WERI-Rb-1 (cell line): ENCODE data around the gene ADAMTSL3.
"Not testable (repeated sequence)": the region's sequence is repeated elsewhere in the genome, so short reads cannot be mapped to it uniquely, and the experiment has no call there.

Source experiments
- DNase-seq: peaks from one replicate; pipeline ENCODE4 v3.0.0-alpha.2; 2020
- H3K27ac ChIP-seq: fragments of 250-450 bp; sonication (Bioruptor Pico); 2 replicates; pipeline ENCODE4 v1.5.1; 2020; ENCODE audit warnings: mild to moderate bottlenecking, moderate library complexity
- H3K27me3 ChIP-seq: fragments of 250-450 bp; sonication (Bioruptor Pico); 2 replicates; pipeline ENCODE4 v1.5.1; 2021; ENCODE audit warnings: mild to moderate bottlenecking, low read depth, moderate library complexity; ENCODE audit not compliant: insufficient read depth, severe bottlenecking
- H3K36me3 ChIP-seq: fragments of 250-450 bp; sonication (Bioruptor Pico); 2 replicates; pipeline ENCODE4 v1.5.1; 2020; ENCODE audit warnings: mild to moderate bottlenecking, moderate library complexity
- H3K4me3 ChIP-seq: 2 replicates; pipeline ENCODE4 v1.5.1; 2011; ENCODE audit warnings: low read depth, mild to moderate bottlenecking, control low read depth, low read length
- H3K9me3 ChIP-seq: fragments of 250-450 bp; sonication (Bioruptor Pico); 2 replicates; pipeline ENCODE4 v1.5.1; 2021; ENCODE audit warnings: mild to moderate bottlenecking, moderate library complexity; ENCODE audit not compliant: severe bottlenecking
- CTCF ChIP-seq: IDR thresholded peaks from 2 replicates; pipeline ENCODE4 v1.5.1; 2011; ENCODE audit warnings: low read depth, mild to moderate bottlenecking, control low read depth, inconsistent platforms, low read length

Gene ADAMTSL3

GRCh38 chr15:83959477-83959876 is 305.6 kb downstream of the ADAMTSL3 start:
- no peaks in the 10 kb centered on the region for H3K36me3 ChIP-seq
- H3K27me3 ChIP-seq = no peaks in the 10 kb centered on the region
- no peak for DNase-seq
- H3K9me3 ChIP-seq = no peaks in the 10 kb centered on the region
- TF ChIP-seq CTCF = no peak
- H3K27ac ChIP-seq = no peak overlapping the region
- H3K4me3 ChIP-seq = no peak overlapping the region

- Histone ChIP-seq H3K4me3 (no peak overlapping the region), H3K27me3 (no peaks in the 10 kb centered on the region), H3K27ac (no peak overlapping the region), H3K9me3 (no peaks in the 10 kb centered on the region), H3K36me3 (no peaks in the 10 kb centered on the region)
- DNase-seq = no peak
- TF ChIP-seq CTCF = no peak
Observed at GRCh38 chr15:83960192-83960829, 306.4 kb downstream of the ADAMTSL3 start.

- DNase-seq = no peak
- Histone ChIP-seq H3K27me3 (no peaks in the 10 kb centered on the region), H3K4me3 (no peak overlapping the region), H3K36me3 (no peaks in the 10 kb centered on the region), H3K9me3 (no peaks in the 10 kb centered on the region), H3K27ac (no peak overlapping the region)
- TF ChIP-seq CTCF = no peak
Observed at GRCh38 chr15:83961311-83961710, 307.4 kb downstream of the ADAMTSL3 start.

GRCh38 chr15:83964967-83965366 is 311.0 kb downstream of the ADAMTSL3 start:
- not testable (repeated sequence) for H3K4me3 ChIP-seq, H3K27ac ChIP-seq, DNase-seq, H3K36me3 ChIP-seq, H3K27me3 ChIP-seq, H3K9me3 ChIP-seq

GRCh38 chr15:83970295-83970890 is 316.5 kb downstream of the ADAMTSL3 start:
- Histone ChIP-seq H3K27me3 (no peaks in the 10 kb centered on the region), H3K27ac (no peak overlapping the region), H3K4me3 (no peak overlapping the region), H3K36me3 (no peaks in the 10 kb centered on the region), H3K9me3 (no peaks in the 10 kb centered on the region)
- no peak for DNase-seq
- no peak for TF ChIP-seq CTCF

- no peak for TF ChIP-seq CTCF
- Histone ChIP-seq H3K27me3 (no peaks in the 10 kb centered on the region), H3K27ac (no peak overlapping the region), H3K4me3 (no peak overlapping the region), H3K36me3 (no peaks in the 10 kb centered on the region), H3K9me3 (peaks cover 5% of the 10 kb centered on the region)
- DNase-seq = no peak
Observed at GRCh38 chr15:83971992-83972391, 318.1 kb downstream of the ADAMTSL3 start.
